Measurements from ENCODE around the gene FOXD4L3.
"Not testable (repeated sequence)": the region's sequence is repeated elsewhere in the genome, so short reads cannot be mapped to it uniquely, and the experiment has no call there.

FOXD4L3 gene

DNA sequence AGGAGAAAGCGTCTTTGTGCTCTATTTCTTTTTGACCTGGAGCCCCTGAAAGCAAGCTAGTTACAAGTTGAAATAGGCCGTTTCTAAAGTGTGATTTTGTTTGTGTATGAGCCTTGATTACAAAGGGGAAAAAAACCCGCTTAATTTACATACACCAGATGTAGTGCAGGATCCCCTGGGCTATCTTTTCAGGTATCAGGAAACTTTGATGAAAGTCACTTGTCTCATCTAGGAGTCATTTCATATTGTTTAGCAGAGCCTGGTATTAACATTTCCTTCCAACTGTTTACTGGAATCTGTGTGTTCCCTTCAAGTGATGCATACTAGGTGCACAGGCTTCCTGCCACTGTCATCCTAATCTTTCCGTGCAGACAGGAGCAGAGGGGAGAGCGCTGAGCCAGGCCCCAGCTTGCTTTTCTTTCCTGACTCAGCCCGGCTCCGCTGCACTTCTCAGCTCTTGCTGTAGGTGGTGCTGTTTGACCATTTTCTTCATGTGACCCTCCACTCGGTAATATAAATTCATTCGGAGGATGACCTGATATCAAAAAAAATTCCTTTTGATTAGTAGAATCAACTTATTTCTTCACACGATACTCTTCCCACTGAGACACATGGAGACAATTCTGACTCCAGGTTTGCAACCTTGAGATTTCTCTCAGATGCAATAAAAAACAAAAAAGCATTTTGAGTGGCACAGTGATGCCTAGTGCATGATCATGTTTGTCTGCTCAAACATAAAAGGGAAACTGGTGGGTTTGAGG is 39.8 kb downstream of the FOXD4L3 start:
- not testable (repeated sequence) for H3K4me3 ChIP-seq (ENCODE audit: low read length); DNase-seq (ENCODE audit: low read depth)

- DNase-seq (ENCODE audit: low read depth); H3K4me3 ChIP-seq (ENCODE audit: low read length): not testable (repeated sequence)
These were observed 40.6 kb downstream of the FOXD4L3 start for GRCh38 chr9:68343242-68343641.

GRCh38 chr9:68343992-68344391 is 41.3 kb downstream of the FOXD4L3 start:
- not testable (repeated sequence) for H3K4me3 ChIP-seq (ENCODE audit: low read length); DNase-seq (ENCODE audit: low read depth)

- not testable (repeated sequence) for H3K4me3 ChIP-seq (ENCODE audit: low read length); DNase-seq (ENCODE audit: low read depth)
These were observed 49.0 kb downstream of the FOXD4L3 start for GRCh38 chr9:68351689-68352088.

All from AG10803 (cell line).